Neural progenitor cell (in vitro differentiated cells): ENCODE data around the gene TRAIP. TPM values are rescaled to one million over a fixed set of nuclear protein-coding genes. Genes with fewer than 3 reads are reported as not detected.

Experiments
- DNase-seq: peaks from one replicate; pipeline ENCODE4 v3.0.0-alpha.2; 2016; ENCODE audit warnings: low spot score
- H2AFZ ChIP-seq: fragments of 200-600 bp; sonication (generic); replicated peaks from 2 replicates; pipeline ENCODE4 v1.6.1; 2016; ENCODE audit warnings: antibody characterized with exemption
- H3F3A ChIP-seq: fragments of 200-600 bp; sonication (generic); 2 replicates; pipeline ENCODE4 v1.6.1; 2016; ENCODE audit warnings: antibody characterized with exemption, low read depth
- H3K27ac ChIP-seq: fragments of 200-600 bp; sonication (generic); 2 replicates; pipeline ENCODE4 v1.5.1; 2016; ENCODE audit warnings: mild to moderate bottlenecking
- H3K27me3 ChIP-seq: fragments of 200-600 bp; sonication (generic); 2 replicates; pipeline ENCODE4 v1.6.1; 2016; ENCODE audit warnings: mild to moderate bottlenecking, moderate library complexity
- H3K36me3 ChIP-seq: fragments of 200-600 bp; sonication (generic); 2 replicates; pipeline ENCODE4 v1.5.1; 2016
- H3K4me1 ChIP-seq: fragments of 200-600 bp; sonication (generic); 2 replicates; pipeline ENCODE4 v1.6.1; 2016; ENCODE audit warnings: mixed run types
- H3K4me2 ChIP-seq: fragments of 200-600 bp; sonication (generic); 2 replicates; pipeline ENCODE4 v1.6.1; 2016
- H3K4me3 ChIP-seq: fragments of 200-600 bp; sonication (generic); 2 replicates; pipeline ENCODE4 v1.5.1; 2016
- H3K79me2 ChIP-seq: fragments of 200-600 bp; sonication (generic); 2 replicates; pipeline ENCODE4 v1.6.1; 2016; ENCODE audit warnings: low read depth
- H3K9ac ChIP-seq: fragments of 200-600 bp; sonication (generic); 2 replicates; pipeline ENCODE4 v1.6.1; 2016
- H3K9me3 ChIP-seq: fragments of 200-600 bp; sonication (generic); 2 replicates; pipeline ENCODE4 v1.5.1; 2016; ENCODE audit warnings: low read depth
- H4K20me1 ChIP-seq: fragments of 200-600 bp; sonication (generic); 2 replicates; pipeline ENCODE4 v1.6.1; 2016; ENCODE audit warnings: low read depth
- H3K27ac Mint-ChIP-seq: 3 replicates; pipeline ENCODE4 v1.8.0; 2021; ENCODE audit warnings: mixed read lengths
- H3K27me3 Mint-ChIP-seq: 2 replicates; pipeline ENCODE4 v1.8.0; 2022; ENCODE audit warnings: low read depth, mild to moderate bottlenecking, inconsistent platforms, moderate library complexity, mixed read lengths; ENCODE audit not compliant: insufficient read depth
- H3K36me3 Mint-ChIP-seq: 3 replicates; pipeline ENCODE4 v1.8.0; 2021; ENCODE audit warnings: mixed read lengths
- H3K4me1 Mint-ChIP-seq: 3 replicates; pipeline ENCODE4 v1.8.0; 2021; ENCODE audit warnings: mixed read lengths
- H3K4me3 Mint-ChIP-seq: 3 replicates; pipeline ENCODE4 v1.8.0; 2021; ENCODE audit warnings: mild to moderate bottlenecking, moderate library complexity, mixed read lengths
- H3K9me3 Mint-ChIP-seq: 3 replicates; pipeline ENCODE4 v1.8.0; 2020; ENCODE audit warnings: mixed read lengths
- EZH2 ChIP-seq: fragments of 200-600 bp; sonication (generic); IDR thresholded peaks from 2 replicates; pipeline ENCODE4 v1.6.1; 2017; ENCODE audit warnings: antibody characterized with exemption, mild to moderate bottlenecking, moderate library complexity
- EZH2phosphoT487 ChIP-seq: fragments of 200-600 bp; sonication (generic); IDR thresholded peaks from 2 replicates; pipeline ENCODE4 v1.6.1; 2017; ENCODE audit warnings: antibody characterized with exemption
- microRNA-seq: library from miRNA; unstranded; fragments of <30 nt; microRNA quantifications from one replicate; pipeline ENCODE4, GENCODE V29; 2016
- small RNA-seq: library from RNA; depleted of rRNA; stranded (forward); fragments of <200 nt; gene quantifications from one replicate; pipeline ENCODE3, GENCODE V24; 2015
- total RNA-seq: library from RNA; depleted of rRNA; stranded (reverse); fragments of >200 nt; gene quantifications from 2 replicates; pipeline ENCODE4 v1.2.3, GENCODE V29; 2015; ENCODE audit warnings: low replicate concordance
- TF ChIP-seq, protein P1 (sequence below): fragments of 200-600 bp; sonication (generic); IDR thresholded peaks from 2 replicates; pipeline ENCODE4 v1.5.1; 2017; ENCODE audit warnings: antibody characterized with exemption, mild to moderate bottlenecking

The TRAIP gene
- total RNA-seq, 1 donor from 2014 or later, result 24.4 TPM

DNA sequence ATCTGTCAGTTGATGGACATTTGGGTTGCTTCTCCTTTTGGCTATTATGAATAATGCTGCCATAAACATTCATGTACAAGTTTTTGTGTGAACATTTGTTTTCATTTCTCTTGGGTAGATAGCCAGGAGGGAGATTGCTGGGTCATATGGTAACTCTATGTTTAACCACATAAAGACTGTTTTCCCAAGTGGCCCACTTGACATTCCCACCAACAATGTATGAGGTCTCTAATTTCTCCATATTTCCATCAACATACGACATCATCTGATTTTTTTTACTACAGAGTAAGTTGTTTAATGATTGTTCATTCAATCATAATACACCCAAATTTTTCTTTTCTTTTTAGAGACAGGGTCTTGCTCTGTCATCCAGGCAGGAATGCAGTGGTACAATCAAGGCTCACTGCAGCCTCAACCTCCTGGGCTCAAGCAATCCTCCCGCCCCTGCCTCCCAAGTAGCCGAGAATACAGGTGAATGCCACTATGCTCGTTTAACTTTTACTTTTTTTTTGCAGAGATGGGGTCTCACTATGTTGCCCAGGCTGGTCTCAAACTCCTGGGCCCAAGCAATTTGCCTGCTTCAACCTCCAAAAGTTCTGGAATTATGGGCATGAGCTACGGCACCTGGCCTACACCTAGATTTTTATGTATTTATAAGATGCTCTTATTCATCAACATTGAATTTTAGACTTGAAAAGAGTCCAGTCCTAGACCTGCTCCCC lies 76.8 kb downstream of the TRAIP start:
- peaks cover 2% of the 10 kb centered on the region for H3K27me3 Mint-ChIP-seq
- no peak overlapping the region for H2AFZ ChIP-seq
- H3K4me1 Mint-ChIP-seq, result peaks cover 20% of the 10 kb centered on the region
- no peaks in the 10 kb centered on the region for H3K9me3 ChIP-seq
- H3K9ac ChIP-seq, result no peak overlapping the region
- no peak overlapping the region for H3K4me3 ChIP-seq
- H3K4me2 ChIP-seq, result no peak overlapping the region
- no peaks in the 10 kb centered on the region for H3K9me3 Mint-ChIP-seq
- H3K27ac ChIP-seq, result no peak overlapping the region
- H3K36me3 Mint-ChIP-seq, result peaks cover 25% of the 10 kb centered on the region
- peaks cover 8% of the 10 kb centered on the region for H3F3A ChIP-seq
- TF ChIP-seq, protein P1, sequence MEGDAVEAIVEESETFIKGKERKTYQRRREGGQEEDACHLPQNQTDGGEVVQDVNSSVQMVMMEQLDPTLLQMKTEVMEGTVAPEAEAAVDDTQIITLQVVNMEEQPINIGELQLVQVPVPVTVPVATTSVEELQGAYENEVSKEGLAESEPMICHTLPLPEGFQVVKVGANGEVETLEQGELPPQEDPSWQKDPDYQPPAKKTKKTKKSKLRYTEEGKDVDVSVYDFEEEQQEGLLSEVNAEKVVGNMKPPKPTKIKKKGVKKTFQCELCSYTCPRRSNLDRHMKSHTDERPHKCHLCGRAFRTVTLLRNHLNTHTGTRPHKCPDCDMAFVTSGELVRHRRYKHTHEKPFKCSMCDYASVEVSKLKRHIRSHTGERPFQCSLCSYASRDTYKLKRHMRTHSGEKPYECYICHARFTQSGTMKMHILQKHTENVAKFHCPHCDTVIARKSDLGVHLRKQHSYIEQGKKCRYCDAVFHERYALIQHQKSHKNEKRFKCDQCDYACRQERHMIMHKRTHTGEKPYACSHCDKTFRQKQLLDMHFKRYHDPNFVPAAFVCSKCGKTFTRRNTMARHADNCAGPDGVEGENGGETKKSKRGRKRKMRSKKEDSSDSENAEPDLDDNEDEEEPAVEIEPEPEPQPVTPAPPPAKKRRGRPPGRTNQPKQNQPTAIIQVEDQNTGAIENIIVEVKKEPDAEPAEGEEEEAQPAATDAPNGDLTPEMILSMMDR, result no peak
- TF ChIP-seq EZH2phosphoT487 (no peak), EZH2 (no peak)
- H3K79me2 ChIP-seq, result peaks cover 100% of the 10 kb centered on the region
- H4K20me1 ChIP-seq, result peaks cover 49% of the 10 kb centered on the region
- peaks cover 7% of the 10 kb centered on the region for H3K4me1 ChIP-seq
- H3K27me3 ChIP-seq, result no peaks in the 10 kb centered on the region
- H3K36me3 ChIP-seq, result no peaks in the 10 kb centered on the region
- no peak overlapping the region for H3K27ac Mint-ChIP-seq
- H3K4me3 Mint-ChIP-seq, result no peak overlapping the region
- DNase-seq, result no peak

Small RNA genes within 50 kb of the gene (microRNA-seq; reads per million reads assigned to microRNA genes)
- gene MIR5193, result not detected

Small RNA genes within 50 kb of the gene (small RNA-seq; reads per million reads assigned to genes)
- gene RN7SL217P, result not detected

Other genes starting within 250 kb of the TRAIP start
- gene APEH, start 182.2 kb downstream of the TRAIP start, total RNA-seq, result 132 and 160 TPM in 2 replicates
- gene MST1, start 167.1 kb downstream of the TRAIP start, total RNA-seq, result 2.7 and 8.8 TPM in 2 replicates
- 15.0 and 34.4 TPM in 2 replicates for gene RNF123, start 167.0 kb downstream of the TRAIP start, total RNA-seq
- 2.6 TPM in 1 of 2 replicates, not detected in the other for gene AMIGO3, start 136.9 kb downstream of the TRAIP start, total RNA-seq
- 10.6 and 18.8 TPM in 2 replicates for gene GMPPB, start 132.6 kb downstream of the TRAIP start, total RNA-seq
- gene IP6K1, start 70.0 kb downstream of the TRAIP start, total RNA-seq, result 26.3 and 41.2 TPM in 2 replicates
- 0.12 TPM in 1 of 2 replicates, not detected in the other for gene CDHR4, start 56.7 kb downstream of the TRAIP start, total RNA-seq
- 0.84 TPM in 1 of 2 replicates, not detected in the other for gene INKA1, start 53.3 kb downstream of the TRAIP start, total RNA-seq
- 0.47 and 4.3 TPM in 2 replicates for gene UBA7, start 42.6 kb downstream of the TRAIP start, total RNA-seq
- gene CAMKV, start 13.3 kb upstream of the TRAIP start, total RNA-seq, result 10.8 and 12.1 TPM in 2 replicates
- 0.32 and 1.8 TPM in 2 replicates for gene MST1R, start 47.3 kb upstream of the TRAIP start, total RNA-seq
- gene MON1A, start 73.2 kb upstream of the TRAIP start, total RNA-seq, result 1.9 and 4.5 TPM in 2 replicates
- gene RBM6, start 83.6 kb upstream of the TRAIP start, total RNA-seq, result 126 and 170 TPM in 2 replicates
- 282 and 372 TPM in 2 replicates for gene RBM5, start 232.4 kb upstream of the TRAIP start, total RNA-seq